Measurements from ENCODE around the gene SSBP2.

The SSBP2 gene

GRCh38 chr5:81363093-81363871 lies 387.6 kb downstream of the SSBP2 start:
- no peak for DNase-seq
